Measurements from ENCODE around the gene CLEC9A.

The CLEC9A gene

DNA sequence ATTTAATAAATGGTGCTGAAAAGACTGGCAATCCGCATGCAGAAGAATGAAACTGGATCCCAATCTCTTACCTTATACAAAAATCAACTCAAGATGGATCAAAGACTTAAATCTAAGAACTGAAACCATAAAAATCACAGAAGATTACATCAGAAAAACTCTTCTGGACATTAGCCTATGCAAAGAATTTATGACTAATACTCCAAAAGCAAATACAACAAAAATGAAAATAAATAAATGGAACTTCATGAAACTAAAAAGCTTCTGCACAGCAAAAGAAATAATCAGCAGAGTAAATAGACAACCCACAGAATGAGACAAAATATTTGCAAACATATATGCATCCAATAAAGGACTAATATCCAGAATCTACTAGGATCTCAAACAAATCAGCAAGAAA, 82.6 kb downstream of the CLEC9A start:
- no peak for DNase-seq

DNA sequence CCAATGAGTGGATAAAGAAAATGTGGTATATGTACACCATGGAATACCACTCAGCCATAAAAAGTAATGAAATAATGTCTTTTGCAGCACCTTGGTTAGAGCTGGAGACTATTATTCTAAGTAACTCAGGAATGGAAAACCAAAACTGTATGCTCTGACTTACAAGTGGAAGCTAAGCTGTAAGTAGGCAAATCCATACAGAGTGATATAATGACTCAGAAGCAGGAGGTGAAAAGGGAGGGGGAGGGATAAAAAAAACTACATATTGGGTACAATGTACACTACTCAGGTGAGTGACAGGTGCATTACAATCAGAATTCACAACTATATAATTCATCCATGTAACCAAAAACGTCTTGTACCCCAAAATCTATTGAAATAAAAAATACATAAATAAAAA, 83.4 kb downstream of the CLEC9A start:
- DNase-seq = no peak

DNA sequence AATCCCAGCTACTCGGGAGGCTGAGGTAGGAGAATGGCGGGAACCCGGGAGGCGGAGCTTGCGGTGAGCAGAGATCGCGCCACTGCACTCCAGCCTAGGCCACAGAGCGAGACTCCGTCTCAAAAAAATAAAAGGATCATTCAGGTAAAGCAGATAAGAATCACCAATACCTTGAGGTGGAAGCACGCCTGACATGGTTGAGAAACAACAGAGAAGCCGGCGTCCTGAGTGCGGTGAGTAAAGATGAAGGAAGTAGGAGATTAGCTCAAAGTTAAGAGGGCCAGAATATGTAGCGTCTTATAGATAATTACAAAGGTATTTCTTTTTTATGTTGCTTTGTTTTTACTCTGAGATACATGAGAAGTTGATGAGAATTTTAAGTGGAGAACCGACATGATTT, 84.8 kb downstream of the CLEC9A start:
- no peak for DNase-seq

Data from activated CD4-positive, alpha-beta T cell treated with anti-CD3 and anti-CD28 coated beads, Interleukin-10, Interleukin-2, amounts not matched to agents 100 ng/mL and 50 ng/mL, durations not matched to agents 16 hours and 8 hours (primary cell).